ENCODE data around the gene CYB5B. TPM values are rescaled to one million over a fixed set of nuclear protein-coding genes. Genes with fewer than 3 reads are reported as not detected.

Gene CYB5B
- polyA plus RNA-seq, 3 donors: 32.3 to 90.4 (median 84.9) TPM

- Histone ChIP-seq H3K27me3 (ENCODE audit: control insufficient read depth in 2 of 2, insufficient read depth in 2 of 2, low read length in 2 of 2) (no peaks in the 10 kb centered on the region), H3K9me3 (replicated peaks in 1 of 2; ENCODE audit: control insufficient read depth in 1 of 2, insufficient read depth in 1 of 2, low read length in 2 of 2) (no peaks in the 10 kb centered on the region), H3K9ac (ENCODE audit: insufficient read depth, low read length, poor library complexity, severe bottlenecking) (no peak overlapping the region), H3K36me3 (replicated peaks in 1 of 2; ENCODE audit: control insufficient read depth in 1 of 2, insufficient read depth in 2 of 2, low read length in 2 of 2) (no peaks in the 10 kb centered on the region), H3K4me2 (replicated peaks; ENCODE audit: extremely low read depth, low read length, poor library complexity, severe bottlenecking) (peak overlapping the region; percentile 26), H2AFZ (ENCODE audit: insufficient read depth, low read depth, low read length, poor library complexity, severe bottlenecking) (peak overlapping the region; percentile 2), H3K4me1 (ENCODE audit: control insufficient read depth in 1 of 2, insufficient read depth in 2 of 2, low read length in 2 of 2) (peaks cover 54 to 62% of the 10 kb centered on the region in 2 donors), H3K27ac (ENCODE audit: low read depth in 1 of 2, low read length in 2 of 2) (peak overlapping the region in 1 of 2 donors; percentile 20), H3K79me2 (ENCODE audit: insufficient read depth, low read length) (no peaks in the 10 kb centered on the region), H4K20me1 (ENCODE audit: insufficient read depth, low read length) (no peaks in the 10 kb centered on the region), H3K4me3 (replicated peaks in 1 of 3; ENCODE audit: low read depth in 2 of 3, low read length in 3 of 3) (peak overlapping the region in 1 of 3 experiments; percentile 12)
- WGBS (ENCODE audit: insufficient coverage): 33% methylated on average over 5 of the region's 6 CpGs
- peaks cover 0 to 6% of the 10 kb centered on the region in 2 donors for H3K36me3 Mint-ChIP-seq
- peaks cover 9 to 18% (median 13%) of the 10 kb centered on the region in 3 donors for H3K27me3 Mint-ChIP-seq (ENCODE audit: low read depth in 3 of 3)
- peak overlapping the region; percentile 33 to 97 (median 88) for H3K27ac Mint-ChIP-seq
- TF ChIP-seq, protein P1, sequence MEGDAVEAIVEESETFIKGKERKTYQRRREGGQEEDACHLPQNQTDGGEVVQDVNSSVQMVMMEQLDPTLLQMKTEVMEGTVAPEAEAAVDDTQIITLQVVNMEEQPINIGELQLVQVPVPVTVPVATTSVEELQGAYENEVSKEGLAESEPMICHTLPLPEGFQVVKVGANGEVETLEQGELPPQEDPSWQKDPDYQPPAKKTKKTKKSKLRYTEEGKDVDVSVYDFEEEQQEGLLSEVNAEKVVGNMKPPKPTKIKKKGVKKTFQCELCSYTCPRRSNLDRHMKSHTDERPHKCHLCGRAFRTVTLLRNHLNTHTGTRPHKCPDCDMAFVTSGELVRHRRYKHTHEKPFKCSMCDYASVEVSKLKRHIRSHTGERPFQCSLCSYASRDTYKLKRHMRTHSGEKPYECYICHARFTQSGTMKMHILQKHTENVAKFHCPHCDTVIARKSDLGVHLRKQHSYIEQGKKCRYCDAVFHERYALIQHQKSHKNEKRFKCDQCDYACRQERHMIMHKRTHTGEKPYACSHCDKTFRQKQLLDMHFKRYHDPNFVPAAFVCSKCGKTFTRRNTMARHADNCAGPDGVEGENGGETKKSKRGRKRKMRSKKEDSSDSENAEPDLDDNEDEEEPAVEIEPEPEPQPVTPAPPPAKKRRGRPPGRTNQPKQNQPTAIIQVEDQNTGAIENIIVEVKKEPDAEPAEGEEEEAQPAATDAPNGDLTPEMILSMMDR (IDR thresholded peaks at IDR 0.05): no peak
- intact Hi-C loops (cut with micrococcal nuclease): loop anchor here in 1 of 2 donors (2.0 to 5.0 kb wide), 2 partner anchors 16 to 48 kb away; no protein-coding TSS in a partner anchor
- peaks cover 49% of the 10 kb centered on the region for H3K4me1 Mint-ChIP-seq
- peak; percentile 76 to 91 (median 86) for DNase-seq
- H3K9me3 Mint-ChIP-seq: peaks cover 0 to 9% (median 3%) of the 10 kb centered on the region in 7 donors
- H3K4me3 Mint-ChIP-seq: peak overlapping the region in 1 of 2 donors; percentile 77
Observed at GRCh38 chr16:69514356-69514755, 89.9 kb downstream of the CYB5B start.

Other genes with a start within 250 kb of the CYB5B start
- gene SNTB2, start 237.5 kb upstream of the CYB5B start, polyA plus RNA-seq: 1 to 10 TPM; 1.2 to 6.0 (median 5.0) TPM
- gene VPS4A, start 113.3 kb upstream of the CYB5B start, polyA plus RNA-seq: 10 to 100 TPM; 18.2 to 25.7 (median 21.8) TPM
- 1 to 10 TPM; 2.3 to 7.2 (median 4.2) TPM for gene PDF, start 94.0 kb upstream of the CYB5B start, polyA plus RNA-seq
- 10 to 100 TPM; 11.9 to 24.1 (median 21.6) TPM for gene COG8, start 85.1 kb upstream of the CYB5B start, polyA plus RNA-seq
- 10 to 100 TPM in 2 of 3 donors, 1 to 10 TPM in 1; 3.0 to 16.4 (median 14.2) TPM for gene NIP7, start 84.8 kb upstream of the CYB5B start, polyA plus RNA-seq
- gene TMED6, start 72.8 kb upstream of the CYB5B start, polyA plus RNA-seq: under 1 TPM in 1 of 3 donors, not detected in 2; 0.29 TPM
- 10 to 100 TPM in 2 of 3 donors, 1 to 10 TPM in 1; 8.8 to 11.2 (median 10.5) TPM for gene TERF2, start 38.6 kb upstream of the CYB5B start, polyA plus RNA-seq
- 1 to 10 TPM; 2.4 to 6.9 (median 2.5) TPM for gene NFAT5, start 141.3 kb downstream of the CYB5B start, polyA plus RNA-seq